ENCODE results near the gene TSHZ1.
A peak's percentile ranks its signal among the peaks of the same experiment; 100 is the strongest.

TSHZ1 gene

DNA sequence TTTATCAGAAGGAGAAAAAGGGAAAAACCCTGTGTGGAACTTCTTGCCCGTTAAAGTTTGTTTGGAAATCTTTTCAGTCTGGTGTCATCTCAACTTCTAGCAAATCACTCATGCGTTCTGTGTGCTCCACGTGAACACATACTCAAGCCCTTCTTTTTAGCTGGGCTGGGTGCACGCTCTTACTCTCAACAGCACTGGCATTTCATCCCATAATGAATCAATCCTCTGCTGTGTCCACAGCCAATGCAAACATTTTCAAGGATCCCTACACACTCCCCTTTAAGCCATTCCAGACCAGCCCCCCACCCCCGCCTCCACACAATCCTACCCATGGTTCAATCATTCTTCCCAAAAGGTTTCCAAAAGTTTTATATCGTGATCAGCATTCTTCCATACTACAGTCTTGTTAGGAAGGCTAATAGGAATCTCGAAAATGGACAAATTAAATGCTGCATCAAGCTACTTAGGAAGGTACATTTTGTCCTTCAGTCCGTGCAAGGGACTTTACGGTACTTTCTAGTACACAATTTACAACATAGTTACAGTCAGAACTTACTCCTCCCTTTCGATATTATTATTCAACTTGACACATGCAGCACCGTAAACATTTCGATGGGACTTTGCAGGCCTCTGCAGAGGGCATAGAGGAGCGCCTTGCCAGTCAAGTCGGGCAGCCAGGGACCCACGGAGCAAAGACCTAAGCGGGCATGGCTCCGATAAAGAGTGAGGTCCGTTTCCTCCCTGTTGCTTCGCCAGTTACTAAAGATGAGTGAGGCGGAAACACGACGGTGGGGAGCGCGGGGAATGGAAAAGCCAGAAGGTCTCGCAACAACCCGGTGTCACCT lies 3.1 kb upstream of the TSHZ1 start:
- DNase-seq (ENCODE audit: low spot score), result no peak

DNA sequence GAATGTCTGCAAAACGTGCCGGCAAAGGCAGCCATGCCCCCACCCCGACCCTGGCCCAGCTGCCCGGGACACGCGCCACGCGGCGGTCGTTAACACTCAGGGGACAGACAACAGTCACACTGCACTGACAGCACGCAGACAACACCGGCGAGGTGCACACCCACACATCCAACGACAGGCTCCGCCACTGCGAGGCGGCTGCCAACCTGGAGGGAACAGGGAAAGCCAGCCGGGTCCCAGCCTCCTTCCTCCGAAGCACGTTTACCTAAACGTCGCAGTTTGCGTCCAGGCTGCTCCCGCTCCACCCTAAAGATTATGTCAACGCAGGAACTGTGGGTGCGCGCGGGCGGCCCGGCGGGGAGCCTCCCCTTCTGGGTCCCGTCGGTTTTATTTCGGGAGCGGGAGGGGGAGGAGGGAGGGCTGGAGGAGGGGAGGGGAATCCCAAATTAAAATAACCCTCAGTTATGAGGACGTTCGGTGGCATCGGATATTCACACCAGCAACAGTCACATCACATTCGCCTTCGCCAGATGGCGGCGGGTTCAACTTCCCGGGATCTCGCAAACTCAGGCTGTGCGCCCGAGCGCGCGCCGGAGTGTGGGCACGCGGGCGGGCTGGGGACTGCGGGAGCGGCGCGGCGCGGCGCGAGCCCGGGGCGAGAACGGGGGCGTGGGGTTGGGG lies 2.3 kb upstream of the TSHZ1 start:
- peak; percentile 39 for DNase-seq (ENCODE audit: low spot score)

DNA sequence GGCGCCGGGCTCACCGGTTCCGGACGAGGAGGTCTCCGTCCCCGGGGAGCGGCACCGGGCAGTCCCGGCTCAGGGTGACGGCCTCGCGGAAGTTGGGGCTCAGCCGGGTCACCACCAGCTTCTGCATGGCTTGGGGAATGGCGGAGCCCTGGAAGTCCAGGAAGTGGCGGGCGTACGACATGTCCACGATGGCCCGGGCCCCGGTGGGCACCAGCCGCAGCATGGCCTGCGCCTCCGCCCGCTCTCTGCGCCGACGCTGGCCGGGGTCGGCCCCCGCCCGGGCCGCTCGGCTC lies 1.8 kb upstream of the TSHZ1 start:
- DNase-seq (ENCODE audit: low spot score), result no peak

DNA sequence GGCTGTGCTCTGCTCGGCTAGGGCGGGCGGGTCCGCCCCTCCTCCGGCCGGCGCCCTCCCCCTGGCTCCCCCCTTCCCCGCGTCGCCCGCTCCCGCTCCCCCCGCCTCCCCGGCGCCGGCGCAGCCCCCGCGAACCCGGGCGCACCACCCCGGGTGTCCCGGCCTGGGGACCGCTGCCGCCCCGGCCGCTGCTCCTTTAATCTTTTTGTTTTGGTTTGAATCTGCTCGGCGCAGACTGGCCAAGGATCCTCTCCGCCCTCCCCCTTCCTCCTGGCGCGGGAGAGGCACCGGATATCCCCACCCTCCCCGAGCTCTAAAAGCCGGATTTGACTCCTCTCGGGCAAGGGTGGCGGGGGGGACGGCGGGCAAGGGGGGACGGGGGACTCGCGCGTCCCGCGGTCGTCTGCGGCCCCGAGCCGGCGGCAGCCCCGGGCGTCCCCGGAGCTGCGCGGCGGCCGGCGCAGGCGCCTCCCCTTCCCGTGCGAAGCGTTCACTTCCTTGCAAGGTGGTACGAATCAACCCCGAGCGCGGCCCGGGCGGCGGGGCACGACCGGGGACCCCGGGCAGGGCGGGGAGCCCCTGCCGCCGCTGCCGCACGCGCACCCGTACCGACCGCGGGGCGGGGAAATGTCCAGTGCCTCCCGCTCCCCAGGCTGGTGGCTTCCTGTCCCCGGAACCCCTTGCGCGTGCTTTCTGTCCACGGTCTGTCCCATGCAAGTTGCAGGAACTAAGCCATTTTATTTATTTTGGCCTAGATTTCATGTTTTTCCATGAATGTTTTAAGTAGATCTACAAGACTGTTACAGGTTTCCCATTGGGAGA lies 1.3 kb upstream of the TSHZ1 start, which contains the start of gene PTGR3:
Gene PTGR3 (minus strand): TSS at position 11 of the 822 bp plus-strand sequence. CDS start 81 bp downstream, outside the sequence.
- peak; percentile 84 for DNase-seq (ENCODE audit: low spot score)

DNA sequence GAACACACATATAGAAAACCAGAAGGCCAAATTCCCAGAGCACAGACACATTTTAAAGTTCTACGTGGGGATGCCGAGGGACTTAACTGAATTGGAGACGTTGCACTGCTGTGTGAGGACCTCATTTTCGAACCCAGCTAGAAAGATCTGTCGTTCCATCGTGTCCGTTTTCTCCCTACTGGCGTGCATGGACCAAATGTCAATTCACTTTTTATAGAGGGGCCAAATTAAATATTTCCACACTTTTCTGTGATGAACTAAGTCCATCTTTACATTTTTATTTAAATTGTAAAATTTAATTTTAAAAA lies 692 bp upstream of the TSHZ1 start:
- no peak for DNase-seq (ENCODE audit: low spot score)

DNA sequence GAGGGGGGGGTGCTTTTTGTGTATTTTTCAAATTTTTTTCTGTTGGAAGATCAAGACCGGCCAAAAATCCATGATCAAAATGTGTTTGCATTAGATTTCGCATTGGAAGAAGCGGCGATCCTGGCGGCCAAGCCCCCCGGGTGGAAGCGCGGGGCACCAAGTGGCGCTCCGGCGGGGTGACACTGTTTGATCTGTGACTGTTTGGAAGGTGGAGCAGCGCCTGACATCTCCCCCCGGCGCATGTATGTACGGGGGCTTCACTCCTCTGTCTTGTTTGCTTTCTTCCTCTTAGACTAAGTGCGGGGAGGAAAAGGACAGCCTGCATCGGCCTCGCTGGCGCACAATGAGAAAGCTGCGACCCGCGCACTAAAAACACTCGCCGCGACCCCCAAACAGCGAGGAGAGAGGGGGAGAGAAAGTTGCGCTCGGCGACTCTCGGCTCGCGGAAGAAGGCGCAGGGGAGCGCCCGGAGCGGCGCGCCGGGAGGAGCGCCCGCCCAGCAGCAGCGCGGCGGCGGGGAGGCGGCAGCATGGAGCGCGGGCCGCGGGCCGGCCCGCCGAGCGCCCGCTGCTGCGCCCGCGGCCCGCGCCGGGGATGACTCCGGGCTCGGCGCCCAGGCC lies 515 bp downstream of the TSHZ1 start:
- DNase-seq (ENCODE audit: low spot score), result no peak

DNA sequence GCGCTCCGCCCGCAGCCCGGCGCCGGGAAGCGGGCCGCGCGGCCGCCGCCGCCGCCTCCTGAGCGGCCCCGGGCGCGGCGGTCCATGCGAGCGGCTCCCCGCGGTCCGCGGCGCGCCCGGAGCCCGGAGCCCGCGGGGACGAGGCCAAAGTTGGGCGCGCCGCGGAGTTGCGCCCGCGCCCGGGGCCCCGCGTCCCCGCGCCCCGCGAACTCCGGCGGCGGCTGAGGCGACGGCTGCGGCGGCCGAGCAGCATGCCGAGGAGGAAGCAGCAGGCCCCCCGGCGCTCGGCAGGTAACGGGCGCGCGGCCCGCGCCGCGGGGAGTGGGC lies 992 bp downstream of the TSHZ1 start:
- DNase-seq (ENCODE audit: low spot score), result no peak

DNA sequence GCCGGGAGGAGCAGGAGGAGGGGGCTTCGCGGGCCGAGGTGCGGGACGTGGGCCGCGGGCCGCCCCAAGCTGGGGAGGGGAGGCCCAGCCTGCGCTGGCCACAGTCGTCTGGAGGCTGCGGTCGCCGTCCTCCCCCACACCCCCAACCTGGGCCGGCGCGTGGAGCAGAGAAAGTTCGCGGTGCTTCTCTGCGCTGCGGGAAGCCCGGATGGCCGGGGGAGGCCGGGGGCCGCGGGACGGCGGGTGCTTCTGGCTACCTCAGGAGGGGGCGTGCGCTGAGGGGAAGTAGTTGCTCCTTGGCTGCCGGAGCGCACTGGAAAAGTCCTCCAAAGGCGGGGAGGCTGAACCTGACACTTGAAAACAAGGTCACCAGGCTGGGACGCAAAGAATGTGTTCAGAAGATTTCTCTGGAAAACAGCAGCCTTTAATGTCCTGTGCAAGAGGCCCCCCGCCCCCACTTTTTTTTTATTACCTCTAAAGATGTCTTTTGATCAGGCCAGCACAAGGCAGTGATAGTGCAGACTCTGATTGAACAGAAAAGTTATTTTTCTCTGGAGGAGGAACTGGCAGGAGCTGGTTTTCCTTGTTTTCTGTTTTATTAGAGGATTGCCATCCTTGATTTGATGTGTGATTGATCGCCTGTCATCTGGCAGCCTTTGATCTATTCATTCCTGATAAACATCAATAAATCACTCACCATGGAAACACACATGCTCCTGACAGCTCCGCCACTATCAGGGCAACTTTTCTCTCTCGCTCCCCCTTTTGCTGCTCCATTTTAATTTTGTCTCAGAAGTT lies 1.6 kb downstream of the TSHZ1 start:
- peak; percentile 44 for DNase-seq (ENCODE audit: low spot score)

DNA sequence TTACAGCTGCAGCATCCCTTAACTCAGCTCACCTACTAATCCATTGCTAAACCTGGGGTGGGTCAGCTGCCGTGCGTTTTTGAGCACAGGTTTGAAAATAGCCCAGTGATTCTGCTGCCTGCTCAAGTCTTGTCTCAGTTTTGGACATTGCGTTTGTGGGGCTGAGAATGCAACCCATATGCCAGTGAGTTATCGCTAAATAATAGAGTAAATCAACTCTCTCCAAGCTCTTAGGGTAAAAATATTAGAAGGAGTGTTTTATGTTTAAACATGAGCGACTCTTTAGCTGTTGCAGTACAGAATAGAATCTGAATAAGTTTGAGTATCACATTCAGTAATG lies 2.1 kb downstream of the TSHZ1 start:
- DNase-seq (ENCODE audit: low spot score), result no peak

DNA sequence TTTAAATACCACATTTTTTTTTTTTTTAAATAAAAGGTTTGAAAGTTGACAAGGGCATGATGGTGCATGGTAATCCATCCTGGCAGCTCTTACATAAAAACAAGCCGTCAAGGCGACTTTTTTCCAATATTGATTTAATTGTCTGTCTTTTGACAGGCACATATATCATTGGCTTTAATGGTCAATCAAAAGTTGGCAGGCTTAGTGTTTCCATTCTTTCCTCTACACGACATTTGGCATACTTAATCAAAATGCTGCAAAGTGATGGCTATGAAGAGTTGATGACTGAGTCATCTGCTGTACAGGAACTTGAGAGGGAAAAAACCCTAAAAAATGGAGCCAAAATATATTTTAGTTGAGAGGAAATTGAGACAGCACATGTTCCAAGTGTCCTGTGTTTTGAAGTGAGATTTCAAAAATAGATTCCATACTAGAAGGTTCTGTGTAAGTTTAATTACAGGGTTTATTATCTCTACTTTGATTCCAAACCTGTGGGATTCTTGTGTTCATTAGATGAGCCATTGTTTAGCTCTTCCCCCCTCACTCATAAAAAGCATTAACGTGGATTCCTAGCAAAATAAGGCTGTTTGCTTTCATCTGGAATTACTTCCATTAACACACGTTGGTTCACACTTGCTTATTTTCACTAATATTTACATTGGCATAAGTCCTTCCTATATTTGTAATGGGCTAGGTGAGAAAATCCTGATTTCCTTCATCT lies 3.2 kb downstream of the TSHZ1 start:
- no peak for DNase-seq (ENCODE audit: low spot score)

DNA sequence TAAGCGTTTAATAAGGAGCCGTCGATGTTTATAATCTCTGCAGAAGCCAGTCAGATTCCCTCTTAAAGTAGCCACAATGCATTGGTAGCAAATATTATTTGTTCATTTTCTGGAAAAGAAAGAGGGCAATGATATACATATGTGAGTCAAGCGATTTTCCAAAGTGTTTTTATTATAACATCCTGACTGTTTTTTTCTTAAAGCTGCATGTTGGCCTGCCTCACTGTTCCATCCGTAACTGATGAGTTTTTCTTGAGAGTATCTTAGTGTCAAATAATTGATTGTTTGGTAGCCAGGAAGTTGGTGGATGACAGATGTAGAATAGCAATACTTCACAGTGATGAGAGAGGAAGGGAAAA lies 3.7 kb downstream of the TSHZ1 start:
- DNase-seq (ENCODE audit: low spot score), result no peak

DNA sequence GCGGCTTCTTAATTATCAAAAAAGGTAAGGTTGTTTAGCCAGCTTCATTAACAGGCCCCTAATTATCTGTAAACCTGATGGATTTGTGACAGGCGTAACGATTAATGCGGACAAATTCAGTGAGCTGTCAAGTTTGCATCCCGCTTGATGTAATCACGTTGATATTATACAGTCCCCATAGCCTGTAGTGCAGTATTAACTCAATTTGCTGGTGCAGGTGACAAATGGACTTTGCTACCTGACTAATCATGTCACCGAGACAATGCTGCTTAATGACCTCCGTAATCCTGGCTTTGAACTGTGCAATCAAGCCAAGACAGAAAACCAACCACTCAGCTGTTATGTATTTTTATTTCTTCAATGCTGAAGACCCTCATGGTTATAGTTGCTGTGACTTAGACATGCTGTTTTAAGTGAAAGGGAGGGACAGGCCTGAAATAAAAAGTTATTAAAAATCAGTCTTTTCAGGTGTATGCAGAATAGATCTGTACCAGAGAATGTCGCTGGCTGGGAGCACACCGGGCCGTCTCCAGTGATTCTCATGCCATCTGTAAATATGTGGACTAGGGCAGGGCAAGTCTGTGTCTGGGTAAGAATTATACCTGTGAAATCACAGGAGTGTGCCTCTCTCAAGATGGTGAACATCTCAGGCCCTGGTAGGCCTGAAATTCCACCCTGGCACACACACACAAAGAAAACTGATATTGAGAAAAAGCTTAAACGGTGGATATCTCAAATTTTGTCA lies 4.3 kb downstream of the TSHZ1 start:
- DNase-seq (ENCODE audit: low spot score), result peak; percentile 77

DNA sequence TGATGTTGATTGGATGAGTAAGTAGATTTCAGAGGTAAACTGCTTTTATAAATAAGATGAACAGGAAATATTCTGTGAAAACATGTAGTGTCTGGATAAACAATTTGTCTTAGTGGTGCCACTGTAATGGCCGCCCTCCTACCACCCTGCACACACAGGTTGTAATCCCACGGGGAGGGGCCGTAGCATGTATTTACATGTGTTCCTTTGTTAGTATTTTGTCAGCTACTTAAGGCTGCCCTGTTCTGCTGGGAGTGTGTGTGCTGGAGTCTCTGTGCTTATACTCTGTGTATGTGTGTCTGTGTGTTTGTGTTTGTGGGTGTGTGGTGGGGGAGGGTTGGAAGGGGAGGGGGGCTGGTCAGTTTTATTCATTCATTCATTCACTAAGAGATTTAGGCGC lies 5.1 kb downstream of the TSHZ1 start:
- no peak for DNase-seq (ENCODE audit: low spot score)

DNA sequence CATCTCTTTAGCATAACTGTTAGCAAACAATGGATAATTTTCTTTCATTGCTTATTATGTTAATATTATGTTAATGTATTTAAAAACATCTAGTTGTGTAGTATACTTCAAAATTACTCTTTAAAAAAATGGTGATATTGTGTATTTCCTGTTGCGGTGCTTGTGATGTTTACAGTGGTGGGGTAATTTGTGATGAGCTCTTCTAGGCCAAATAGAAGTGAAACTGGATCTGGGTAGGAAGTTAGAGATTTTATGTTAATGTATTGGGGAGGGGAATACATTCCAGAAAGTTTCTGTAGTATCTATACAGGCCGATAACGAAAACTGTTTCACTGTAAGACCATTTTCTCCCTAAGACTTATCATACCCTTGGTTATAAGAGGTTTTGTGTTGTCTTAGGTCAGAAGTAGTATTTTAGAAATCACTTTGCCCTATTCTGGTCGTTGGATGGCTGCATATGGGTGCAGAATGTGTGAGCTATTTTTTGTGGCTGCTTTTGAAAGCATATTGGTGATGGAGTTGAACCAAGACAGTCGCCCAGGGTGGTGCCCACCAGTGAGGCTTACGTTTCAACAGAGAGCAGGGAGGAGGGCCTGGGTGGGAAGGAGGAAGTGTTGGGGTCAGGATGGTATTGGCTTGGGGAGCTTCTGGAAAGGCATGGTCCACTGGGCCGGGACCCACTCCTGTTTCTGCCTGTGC lies 5.8 kb downstream of the TSHZ1 start:
- DNase-seq (ENCODE audit: low spot score), result no peak

DNA sequence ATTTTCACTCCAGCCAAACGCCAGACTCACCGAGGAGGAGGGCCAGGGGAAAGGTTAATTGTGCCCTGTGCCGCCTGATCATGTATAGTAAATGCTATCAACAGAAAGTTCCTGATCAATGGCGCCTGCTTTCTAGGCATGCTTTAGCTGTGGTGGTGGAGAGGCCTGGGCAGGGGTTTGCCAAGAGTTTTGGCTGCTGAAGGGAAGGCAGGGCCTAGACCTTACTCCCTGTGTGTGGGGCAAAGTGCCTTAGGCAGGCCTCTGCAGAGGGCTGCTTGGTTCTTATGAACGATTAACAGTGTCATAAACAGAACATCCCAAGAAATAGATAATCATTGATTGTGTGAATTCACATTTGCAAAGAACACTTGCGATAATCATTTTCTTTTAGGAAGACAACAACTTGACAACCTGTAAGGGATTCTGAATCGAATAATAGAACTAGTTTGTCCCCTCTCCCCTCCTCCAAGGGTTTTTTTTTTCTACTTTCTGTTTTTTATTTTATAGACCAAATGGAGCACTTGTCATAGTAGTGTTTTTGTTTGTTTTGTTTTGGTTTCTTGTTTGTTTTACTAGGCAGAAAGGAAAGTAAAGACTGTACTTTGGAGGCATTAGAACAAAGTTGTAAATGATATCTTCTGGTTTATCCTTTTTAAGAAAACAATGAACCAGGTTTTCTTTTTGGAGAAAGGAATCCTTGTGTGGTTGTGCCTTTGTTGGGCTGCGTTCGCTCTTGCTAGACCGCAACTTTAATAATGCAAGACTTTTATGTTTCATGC lies 6.5 kb downstream of the TSHZ1 start:
- DNase-seq (ENCODE audit: low spot score), result no peak

DNA sequence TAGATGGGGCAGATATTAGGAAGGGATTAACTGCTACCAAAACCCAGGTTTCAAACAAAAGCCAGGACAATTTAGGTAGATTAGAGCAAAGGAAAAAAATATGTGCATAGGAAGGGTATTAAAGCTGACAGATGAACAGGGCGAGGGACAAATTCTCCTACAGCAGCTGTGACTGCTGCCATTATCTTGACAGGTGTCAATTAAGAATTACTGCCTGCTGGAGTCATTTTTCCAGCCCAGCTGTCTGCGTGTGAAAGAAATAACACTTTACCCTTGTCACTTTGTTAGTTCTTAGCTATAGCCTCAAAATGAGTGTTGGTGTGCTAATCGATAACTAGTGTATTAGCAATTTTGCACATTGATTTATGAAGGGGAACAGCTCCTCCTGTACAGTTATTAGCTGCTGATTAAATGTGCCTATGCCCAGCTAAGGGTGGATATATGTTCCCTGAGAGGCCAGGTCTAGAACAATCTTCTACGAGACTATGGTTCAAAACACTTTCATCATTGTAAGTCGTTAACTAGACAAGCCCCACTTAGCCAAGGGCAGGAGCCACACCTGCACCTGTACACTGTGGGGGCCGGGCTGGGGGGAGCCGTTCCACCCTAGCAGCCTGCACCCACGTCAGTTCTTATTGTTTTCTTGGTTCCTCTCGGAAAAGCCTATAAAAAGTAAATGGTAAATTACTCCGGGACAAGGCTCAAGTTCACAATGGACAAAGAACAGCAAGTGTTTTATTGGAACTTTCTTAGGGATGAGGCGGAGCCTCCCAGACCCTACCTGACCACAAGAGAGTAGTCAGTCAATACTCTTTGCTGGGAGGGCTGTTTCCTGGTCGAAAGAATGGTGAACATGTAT lies 7.7 kb downstream of the TSHZ1 start:
- no peak for DNase-seq (ENCODE audit: low spot score)

DNA sequence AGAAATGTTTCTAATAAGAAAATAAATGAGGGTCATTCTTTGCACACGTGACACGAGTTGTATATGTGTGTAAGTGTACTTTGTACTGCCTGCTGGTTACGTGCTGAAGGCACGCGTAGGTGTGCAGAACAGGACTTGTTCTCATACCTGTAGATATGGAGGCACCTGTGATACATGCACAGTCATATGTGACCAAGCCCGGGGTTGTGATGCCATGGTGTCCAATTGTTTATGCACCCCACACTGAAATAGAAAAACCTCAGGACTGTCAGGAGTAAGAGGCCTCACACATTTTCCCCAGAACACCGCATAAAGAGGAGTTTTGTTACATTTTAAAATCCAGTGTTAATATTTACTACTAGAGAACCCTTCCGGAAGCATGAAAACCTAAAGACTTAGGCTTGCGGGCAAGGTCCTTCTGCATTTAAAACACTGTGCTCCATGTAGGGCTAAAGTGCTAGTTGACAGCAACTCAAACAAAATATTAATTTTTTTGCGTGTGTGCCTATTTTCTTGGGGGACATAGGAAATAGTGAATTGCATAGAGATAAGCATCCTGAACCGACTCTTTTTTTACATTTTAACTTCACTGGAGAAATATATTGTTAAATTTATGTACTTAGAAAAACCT lies 9.3 kb downstream of the TSHZ1 start:
- no peak for DNase-seq (ENCODE audit: low spot score)
